Neural crest cell (in vitro differentiated cells): ENCODE data around the gene DNAH10. TPM values are rescaled to one million over a fixed set of nuclear protein-coding genes. Genes with fewer than 3 reads are reported as not detected.

Experiments used
- DNase-seq: peaks from one replicate; pipeline ENCODE4 v3.0.0; 2021; ENCODE audit warnings: low read depth, mixed read lengths, low spot score
- H3K27ac Mint-ChIP-seq: one replicate; pipeline ENCODE4 v1.8.0; 2021; ENCODE audit warnings: mild to moderate bottlenecking, mixed read lengths; ENCODE audit not compliant: unreplicated experiment
- H3K27me3 Mint-ChIP-seq: 2 replicates; pipeline ENCODE4 v1.8.0; 2021; ENCODE audit warnings: low read depth, mild to moderate bottlenecking, mixed read lengths
- H3K36me3 Mint-ChIP-seq: 2 replicates; pipeline ENCODE4 v1.8.0; 2021; ENCODE audit warnings: low read depth, mild to moderate bottlenecking, mixed read lengths
- H3K4me1 Mint-ChIP-seq: 2 replicates; pipeline ENCODE4 v1.8.0; 2021; ENCODE audit warnings: mixed read lengths
- H3K4me3 Mint-ChIP-seq: one replicate; pipeline ENCODE4 v1.8.0; 2021; ENCODE audit warnings: mild to moderate bottlenecking, mixed read lengths
- H3K9me3 Mint-ChIP-seq: 2 replicates; pipeline ENCODE4 v1.8.0; 2021; ENCODE audit warnings: mixed read lengths
- CTCF ChIP-seq: fragments of 200-600 bp; sonication (generic); conservative IDR thresholded peaks from 2 replicates; pipeline ENCODE4 v1.5.0; 2021; ENCODE audit warnings: antibody characterized with exemption, mild to moderate bottlenecking
- total RNA-seq: library from RNA; stranded (reverse); gene quantifications from 2 replicates; pipeline ENCODE4 v1.2.1, GENCODE V29; 2021

DNAH10 gene
- total RNA-seq, 1 donor from 2014 or later = 1.1 TPM

- Mint-ChIP-seq H3K4me1 (peaks cover 11% of the 10 kb centered on the region), H3K27ac (peak overlapping the region; percentile 87), H3K36me3 (no peaks in the 10 kb centered on the region), H3K27me3 (no peaks in the 10 kb centered on the region), H3K9me3 (no peaks in the 10 kb centered on the region), H3K4me3 (peak overlapping the region; percentile 36)
- DNase-seq = no peak
- TF ChIP-seq CTCF = no peak
Observed at GRCh38 chr12:123807002-123807401, 44.9 kb downstream of the DNAH10 start.

DNA sequence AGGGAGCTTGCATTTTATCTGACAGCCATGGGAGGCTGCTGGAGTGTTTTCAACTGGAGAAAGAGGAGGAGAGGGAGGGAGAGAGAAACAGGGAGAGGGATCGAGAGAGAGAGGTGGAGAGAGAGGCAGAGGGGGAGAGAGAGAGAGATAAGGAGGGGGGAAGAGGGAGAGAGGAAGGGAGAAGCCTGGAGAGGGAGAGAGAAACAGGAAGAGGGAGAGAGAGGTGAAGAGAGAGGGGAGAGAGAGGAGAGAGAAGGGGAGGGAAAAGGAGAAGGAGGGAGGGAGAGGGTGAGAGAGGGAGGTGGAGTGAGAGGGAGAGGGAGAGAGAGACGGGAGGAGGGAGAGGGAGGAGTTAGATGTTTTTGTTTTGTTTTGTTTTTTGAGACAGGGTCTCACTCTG, 45.6 kb downstream of the DNAH10 start:
- Mint-ChIP-seq H3K36me3 (no peaks in the 10 kb centered on the region), H3K9me3 (no peaks in the 10 kb centered on the region), H3K27me3 (no peaks in the 10 kb centered on the region), H3K27ac (peak overlapping the region; percentile 87), H3K4me3 (no peak overlapping the region), H3K4me1 (peaks cover 11% of the 10 kb centered on the region)
- TF ChIP-seq CTCF = no peak
- DNase-seq = no peak

GRCh38 chr12:123808167-123808566, 46.1 kb downstream of the DNAH10 start:
- Mint-ChIP-seq H3K36me3 (no peaks in the 10 kb centered on the region), H3K27ac (no peak overlapping the region), H3K4me3 (no peak overlapping the region), H3K9me3 (no peaks in the 10 kb centered on the region), H3K27me3 (no peaks in the 10 kb centered on the region), H3K4me1 (peaks cover 11% of the 10 kb centered on the region)
- DNase-seq = peak; percentile 11
- peak; percentile 43 for TF ChIP-seq CTCF

DNA sequence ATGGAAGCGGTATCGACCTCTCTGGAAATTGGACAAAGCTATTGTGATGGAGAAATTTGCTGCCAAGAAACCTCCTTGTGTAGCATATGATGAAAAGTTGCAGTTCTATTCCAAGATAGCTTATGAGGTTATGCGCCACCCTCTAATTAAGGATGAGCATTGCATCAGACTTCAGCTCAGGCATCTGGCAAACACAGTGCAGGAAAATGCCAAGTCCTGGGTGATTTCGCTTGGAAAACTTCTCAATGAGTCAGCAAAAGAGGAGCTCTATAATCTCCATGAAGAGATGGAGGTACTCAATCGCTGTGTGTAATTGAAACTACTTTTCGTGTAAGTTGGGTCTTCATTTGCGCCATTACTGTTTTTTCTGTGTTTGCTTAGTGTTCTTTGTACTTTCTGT, 51.2 kb downstream of the DNAH10 start:
- Mint-ChIP-seq H3K4me1 (peaks cover 14% of the 10 kb centered on the region), H3K9me3 (peaks cover 12% of the 10 kb centered on the region), H3K4me3 (no peak overlapping the region), H3K27ac (no peak overlapping the region), H3K27me3 (no peaks in the 10 kb centered on the region), H3K36me3 (peaks cover 13% of the 10 kb centered on the region)
- DNase-seq = no peak
- no peak for TF ChIP-seq CTCF

DNA sequence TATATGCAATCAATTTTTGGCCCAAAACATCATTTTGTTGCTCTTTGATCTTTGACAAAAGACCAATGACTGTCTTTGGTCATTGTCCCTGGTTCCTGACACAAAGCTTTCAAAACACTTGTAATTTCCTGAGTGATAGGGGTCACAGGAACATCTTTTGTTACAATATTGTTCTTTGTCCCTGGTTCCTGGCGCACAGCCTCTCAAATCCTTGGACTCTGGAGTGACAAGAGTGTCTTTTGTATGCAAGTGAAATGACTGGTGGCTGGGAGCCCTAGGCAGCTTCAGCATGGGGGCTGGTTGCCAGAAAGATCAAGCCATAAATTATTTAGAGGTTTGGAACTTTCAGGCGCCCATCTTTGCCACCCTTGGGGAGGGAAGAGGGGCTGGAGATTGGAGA, 53.9 kb downstream of the DNAH10 start:
- Mint-ChIP-seq H3K27ac (no peak overlapping the region), H3K36me3 (peaks cover 16% of the 10 kb centered on the region), H3K4me1 (peaks cover 13% of the 10 kb centered on the region), H3K4me3 (no peak overlapping the region), H3K27me3 (no peaks in the 10 kb centered on the region), H3K9me3 (peaks cover 12% of the 10 kb centered on the region)
- DNase-seq = no peak
- no peak for TF ChIP-seq CTCF
